ENCODE data around the gene WDFY4. TPM values are rescaled to one million over a fixed set of nuclear protein-coding genes. Genes with fewer than 3 reads are reported as not detected.

Gene WDFY4
- total and polyA plus RNA-seq, 7 donors, result 0.23 to 1.3 (median 0.69) TPM

GRCh38 chr10:48941427-48942075 lies 256.9 kb downstream of the WDFY4 start:
- H3K4me1 ChIP-seq, result no peaks in the 10 kb centered on the region
- DNase-seq, result no peak
- no peak overlapping the region for H3K4me3 ChIP-seq
- H3K36me3 ChIP-seq (ENCODE audit: insufficient read depth in 1 of 2, low read depth in 1 of 2), result no peaks in the 10 kb centered on the region
- no peaks in the 10 kb centered on the region for H3K9me3 ChIP-seq
- WGBS, 3 donors, result 83 to 89% (median 87%) methylated on average over 10 of the region's 10 CpGs
- ATAC-seq, result no peak
- peaks cover 0 to 6% (median 0%) of the 10 kb centered on the region in 3 donors for H3K27me3 ChIP-seq (ENCODE audit: insufficient read depth in 3 of 3, low read length in 2 of 3)
- intact Hi-C loops (cut with DNase I), result no loop called here
- H3K27ac ChIP-seq, result no peak overlapping the region
- no peak for TF ChIP-seq CTCF (IDR thresholded peaks at IDR 0.05)

GRCh38 chr10:48943096-48943495 lies 258.4 kb downstream of the WDFY4 start:
- no peaks in the 10 kb centered on the region for H3K9me3 ChIP-seq
- 88 to 92% (median 89%) methylated on average over 10 of the region's 10 CpGs for WGBS, 3 donors
- intact Hi-C loops (cut with DNase I), result no loop called here
- no peak for TF ChIP-seq CTCF (IDR thresholded peaks at IDR 0.05)
- no peaks in the 10 kb centered on the region for H3K4me1 ChIP-seq
- H3K27me3 ChIP-seq (ENCODE audit: insufficient read depth in 3 of 3, low read length in 2 of 3), result peaks cover 0 to 6% (median 0%) of the 10 kb centered on the region in 3 donors
- H3K4me3 ChIP-seq, result no peak overlapping the region
- no peak overlapping the region for H3K27ac ChIP-seq
- no peaks in the 10 kb centered on the region for H3K36me3 ChIP-seq (ENCODE audit: insufficient read depth in 1 of 2, low read depth in 1 of 2)
- no peak for DNase-seq
- ATAC-seq, result no peak

- intact Hi-C loops (cut with DNase I), result no loop called here
- Histone ChIP-seq H3K4me3 (no peak overlapping the region), H3K27ac (no peak overlapping the region), H3K36me3 (ENCODE audit: insufficient read depth in 1 of 2, low read depth in 1 of 2) (no peaks in the 10 kb centered on the region), H3K27me3 (ENCODE audit: insufficient read depth in 3 of 3, low read length in 2 of 3) (peaks cover 0 to 6% (median 0%) of the 10 kb centered on the region in 3 donors), H3K4me1 (no peaks in the 10 kb centered on the region), H3K9me3 (no peaks in the 10 kb centered on the region)
- 78 to 88% (median 88%) methylated on average over 3 of the region's 3 CpGs for WGBS, 3 donors
- ATAC-seq, result no peak
- TF ChIP-seq CTCF (IDR thresholded peaks at IDR 0.05), result no peak
- DNase-seq, result no peak
Observed at GRCh38 chr10:48944171-48944570, 259.5 kb downstream of the WDFY4 start.

- Histone ChIP-seq H3K4me1 (no peaks in the 10 kb centered on the region), H3K9me3 (no peaks in the 10 kb centered on the region), H3K36me3 (ENCODE audit: insufficient read depth in 1 of 2, low read depth in 1 of 2) (no peaks in the 10 kb centered on the region), H3K27me3 (ENCODE audit: insufficient read depth in 3 of 3, low read length in 2 of 3) (peaks cover 0 to 2% (median 0%) of the 10 kb centered on the region in 3 donors), H3K4me3 (no peak overlapping the region), H3K27ac (no peak overlapping the region)
- ATAC-seq, result no peak
- TF ChIP-seq CTCF (IDR thresholded peaks at IDR 0.05), result no peak
- WGBS, 3 donors, result 54 to 55% (median 54%) methylated on average over 6 of the region's 6 CpGs
- DNase-seq, result no peak
- intact Hi-C loops (cut with DNase I), result no loop called here
Observed at GRCh38 chr10:48945441-48946130, 260.9 kb downstream of the WDFY4 start.
